Fibroblast of lung (primary cell): ENCODE data around the gene ODAD3. TPM values are rescaled to one million over a fixed set of nuclear protein-coding genes. Genes with fewer than 3 reads are reported as not detected.
A peak's percentile ranks its signal among the peaks of the same experiment; 100 is the strongest.
"Not testable (repeated sequence)": the region's sequence is repeated elsewhere in the genome, so short reads cannot be mapped to it uniquely, and the experiment has no call there.

ENCODE experiments used
- DNase-seq, 2 donors: peaks; one replicate each; pipeline versions ENCODE4 v3.0.0 to v3.0.0-alpha.2; 2010; ENCODE audit warnings: low read depth in 2 of 2
- H2AFZ ChIP-seq: 2 replicates; pipeline ENCODE4 v1.5.1; 2012; ENCODE audit warnings: low read length, control low read depth, inconsistent platforms
- H3K27ac ChIP-seq: 2 replicates; pipeline ENCODE4 v1.5.1; 2011; ENCODE audit warnings: low read length, control low read depth; ENCODE audit not compliant: insufficient read depth
- H3K27me3 ChIP-seq: 2 replicates; pipeline ENCODE4 v1.5.1; 2011; ENCODE audit warnings: mild to moderate bottlenecking, low read length; ENCODE audit not compliant: control insufficient read depth, insufficient read depth
- H3K36me3 ChIP-seq: 2 replicates; pipeline ENCODE4 v1.5.1; 2011; ENCODE audit warnings: low read length; ENCODE audit not compliant: control insufficient read depth, insufficient read depth
- H3K4me1 ChIP-seq: 2 replicates; pipeline ENCODE4 v1.5.1; 2011; ENCODE audit warnings: low read length; ENCODE audit not compliant: control insufficient read depth, insufficient read depth; ENCODE audit errors: extremely low read depth
- H3K4me2 ChIP-seq: 2 replicates; pipeline ENCODE4 v1.5.1; 2011; ENCODE audit warnings: low read length, control low read depth; ENCODE audit not compliant: insufficient read depth; ENCODE audit errors: extremely low read depth
- H3K4me3 ChIP-seq, 4 experiments: fragments of 200-600 bp in 1 of 4; sonication (generic) in 1 of 4; replicated peaks in 1 of 4; 2 replicates each; pipeline ENCODE4 v1.5.1; 2011 to 2016; ENCODE audit warnings: low read length in 4 of 4, low read depth in 3 of 4, mild to moderate bottlenecking in 3 of 4, control low read depth in 2 of 4, inconsistent platforms in 1 of 4, mixed read lengths in 1 of 4; ENCODE audit not compliant: insufficient read depth in 1 of 4; ENCODE audit errors: control extremely low read depth in 1 of 4
- H3K79me2 ChIP-seq: 2 replicates; pipeline ENCODE4 v1.5.1; 2012; ENCODE audit warnings: mild to moderate bottlenecking, low read length, inconsistent platforms; ENCODE audit not compliant: control insufficient read depth, insufficient read depth
- H3K9ac ChIP-seq: 2 replicates; pipeline ENCODE4 v1.5.1; 2011; ENCODE audit warnings: mild to moderate bottlenecking, low read length, control low read depth; ENCODE audit not compliant: insufficient read depth
- H3K9me3 ChIP-seq: 2 replicates; pipeline ENCODE4 v1.5.1; 2012; ENCODE audit warnings: low read depth, low read length; ENCODE audit not compliant: control insufficient read depth, insufficient read depth
- H4K20me1 ChIP-seq: 2 replicates; pipeline ENCODE4 v1.5.1; 2011; ENCODE audit warnings: low read length; ENCODE audit not compliant: control insufficient read depth, insufficient read depth; ENCODE audit errors: extremely low read depth
- CTCF ChIP-seq, 2 donors: IDR thresholded peaks in 1 of 2; conservative IDR thresholded peaks in 1 of 2; 1 replicate in 1 of 2; 2 replicates in 1 of 2; pipeline ENCODE4 v1.5.1; 2011 to 2012; ENCODE audit warnings: low read length in 2 of 2, control low read depth in 1 of 2, inconsistent platforms in 1 of 2, low read depth in 1 of 2, mild to moderate bottlenecking in 1 of 2
- EZH2 ChIP-seq: IDR thresholded peaks from 2 replicates; pipeline ENCODE4 v1.5.1; 2012; ENCODE audit warnings: low read length, control low read depth, mild to moderate bottlenecking; ENCODE audit errors: missing control alignments
- polyA plus RNA-seq, 2 donors: library from polyadenylated mRNA; depleted of rRNA in 1 of 2; stranded (reverse) in 1 of 2; unstranded in 1 of 2; fragments of >200 nt; gene quantifications; 2 replicates each; pipeline ENCODE4 v1.2.1, GENCODE V29; 2011 to 2012; ENCODE audit warnings: missing spikeins in 1 of 2
- total RNA-seq: library from RNA; depleted of rRNA; stranded (reverse); fragments of >200 nt; gene quantifications from 2 replicates; pipeline ENCODE4 v1.2.1, GENCODE V29; 2014

ODAD3 gene
- total and polyA plus RNA-seq, 2 donors (not counting 1 experiment from before 2014, with no cell fraction given): 0.32 to 0.66 TPM

- Histone ChIP-seq H3K4me1 (no peaks in the 10 kb centered on the region), H3K27me3 (no peaks in the 10 kb centered on the region), H3K9ac (no peak overlapping the region), H3K4me2 (no peak overlapping the region), H3K36me3 (no peaks in the 10 kb centered on the region), H3K4me3 (no peak overlapping the region), H2AFZ (no peak overlapping the region), H3K27ac (no peak overlapping the region), H3K9me3 (no peaks in the 10 kb centered on the region), H3K79me2 (no peaks in the 10 kb centered on the region), H4K20me1 (no peaks in the 10 kb centered on the region)
- no peak for DNase-seq
- no peak for TF ChIP-seq CTCF (conservative IDR thresholded peaks at IDR 0.05 in 1 of 2, IDR thresholded peaks at IDR 0.05 in 1 of 2; ENCODE audit: low read depth in 1 of 2, low read length in 2 of 2)
- no peak for TF ChIP-seq EZH2
Measured at GRCh38 chr19:11461453-11461852, 26.5 kb upstream of the ODAD3 start.

GRCh38 chr19:11460207-11460606, 25.3 kb upstream of the ODAD3 start:
- Histone ChIP-seq H3K4me2 (no peak overlapping the region), H3K27me3 (no peaks in the 10 kb centered on the region), H2AFZ (no peak overlapping the region), H3K27ac (no peak overlapping the region), H3K9me3 (no peaks in the 10 kb centered on the region), H4K20me1 (no peaks in the 10 kb centered on the region), H3K36me3 (no peaks in the 10 kb centered on the region), H3K4me3 (no peak overlapping the region), H3K4me1 (no peaks in the 10 kb centered on the region), H3K79me2 (no peaks in the 10 kb centered on the region), H3K9ac (no peak overlapping the region)
- TF ChIP-seq CTCF (conservative IDR thresholded peaks at IDR 0.05 in 1 of 2, IDR thresholded peaks at IDR 0.05 in 1 of 2; ENCODE audit: low read depth in 1 of 2, low read length in 2 of 2) (peak in 1 of 2 donors; percentile 11), EZH2 (no peak)
- no peak for DNase-seq

DNA sequence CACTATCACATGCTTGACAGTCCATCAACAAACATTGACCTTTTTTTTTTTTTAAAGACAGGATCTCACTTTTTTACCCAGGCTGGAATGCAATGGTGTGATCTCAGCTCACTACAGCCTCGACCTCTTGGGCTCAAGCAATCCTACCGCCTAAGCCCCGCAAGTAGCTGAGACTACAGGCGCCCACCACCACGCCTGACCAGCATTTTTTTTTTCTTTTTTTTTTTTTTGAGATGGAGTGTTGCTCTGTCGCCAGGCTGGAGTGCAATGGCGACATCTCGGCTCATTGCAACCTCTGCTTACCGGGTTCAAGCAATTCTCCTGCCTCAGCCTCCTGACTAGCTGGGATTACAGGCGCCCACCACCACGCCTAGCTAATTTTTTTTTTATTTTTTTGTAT, 24.0 kb upstream of the ODAD3 start:
- not testable (repeated sequence) for H3K4me2 ChIP-seq, H3K9ac ChIP-seq, DNase-seq, H4K20me1 ChIP-seq, H3K4me3 ChIP-seq, H3K27me3 ChIP-seq, H3K79me2 ChIP-seq, H3K36me3 ChIP-seq, H3K9me3 ChIP-seq, H3K4me1 ChIP-seq, H3K27ac ChIP-seq, H2AFZ ChIP-seq
